ENCODE measurements around the gene KRT1. TPM values are rescaled to one million over a fixed set of nuclear protein-coding genes. Genes with fewer than 3 reads are reported as not detected.

KRT1 gene
- total RNA-seq, 3 donors from 2014 or later = not detected

GRCh38 chr12:52660934-52661499, 19.2 kb downstream of the KRT1 start:
- Histone ChIP-seq H3K36me3 (no peaks in the 10 kb centered on the region), H3K9me3 (no peaks in the 10 kb centered on the region), H3K27me3 (peaks cover 0 to 4% of the 10 kb centered on the region in 2 donors), H3K27ac (no peak overlapping the region), H3K4me3 (no peak overlapping the region), H3K4me1 (no peaks in the 10 kb centered on the region)
- TF ChIP-seq POLR2A (IDR thresholded peaks at IDR 0.05) (no peak), CTCF (IDR thresholded peaks at IDR 0.05) (no peak), POLR2AphosphoS5 (IDR thresholded peaks at IDR 0.05) (no peak)
- DNase-seq (ENCODE audit: low spot score in 2 of 2) = no peak
- intact Hi-C loops (cut with DNase I; ENCODE audit: low total_unique reads) = no loop called here

- no peaks in the 10 kb centered on the region for H3K9me3 ChIP-seq
- DNase-seq (ENCODE audit: low spot score in 2 of 2) = peak in 1 of 2 donors; percentile 3
- H3K27me3 ChIP-seq = peaks cover 0 to 4% of the 10 kb centered on the region in 2 donors
- H3K4me1 ChIP-seq = no peaks in the 10 kb centered on the region
- H3K4me3 ChIP-seq = no peak overlapping the region
- no peaks in the 10 kb centered on the region for H3K36me3 ChIP-seq
- intact Hi-C loops (cut with DNase I; ENCODE audit: low total_unique reads) = no loop called here
- no peak overlapping the region for H3K27ac ChIP-seq
- no peak for TF ChIP-seq CTCF (IDR thresholded peaks at IDR 0.05)
- TF ChIP-seq POLR2A (IDR thresholded peaks at IDR 0.05) = no peak
- no peak for TF ChIP-seq POLR2AphosphoS5 (IDR thresholded peaks at IDR 0.05)
Measured at GRCh38 chr12:52659951-52660350, 20.3 kb downstream of the KRT1 start.

- no peak overlapping the region for H3K4me3 ChIP-seq
- H3K9me3 ChIP-seq = no peaks in the 10 kb centered on the region
- no peak overlapping the region for H3K27ac ChIP-seq
- intact Hi-C loops (cut with DNase I; ENCODE audit: low total_unique reads) = no loop called here
- DNase-seq (ENCODE audit: low spot score in 2 of 2) = peak in 1 of 2 donors; percentile 7
- H3K36me3 ChIP-seq = no peaks in the 10 kb centered on the region
- H3K27me3 ChIP-seq = peaks cover 0 to 4% of the 10 kb centered on the region in 2 donors
- H3K4me1 ChIP-seq = no peaks in the 10 kb centered on the region
- TF ChIP-seq POLR2A (IDR thresholded peaks at IDR 0.05) (no peak), CTCF (IDR thresholded peaks at IDR 0.05) (no peak), POLR2AphosphoS5 (IDR thresholded peaks at IDR 0.05) (no peak)
Measured at GRCh38 chr12:52659395-52659794, 20.8 kb downstream of the KRT1 start.

- no peak overlapping the region for H3K4me3 ChIP-seq
- peaks cover 0 to 4% of the 10 kb centered on the region in 2 donors for H3K27me3 ChIP-seq
- H3K4me1 ChIP-seq = no peaks in the 10 kb centered on the region
- no peaks in the 10 kb centered on the region for H3K9me3 ChIP-seq
- no peak for TF ChIP-seq CTCF (IDR thresholded peaks at IDR 0.05)
- no peak for TF ChIP-seq POLR2AphosphoS5 (IDR thresholded peaks at IDR 0.05)
- TF ChIP-seq POLR2A (IDR thresholded peaks at IDR 0.05) = no peak
- DNase-seq (ENCODE audit: low spot score in 2 of 2) = peak in 1 of 2 donors; percentile 11
- intact Hi-C loops (cut with DNase I; ENCODE audit: low total_unique reads) = no loop called here
- H3K27ac ChIP-seq = no peak overlapping the region
- no peaks in the 10 kb centered on the region for H3K36me3 ChIP-seq
Measured at GRCh38 chr12:52658196-52658595, 22.0 kb downstream of the KRT1 start.

- peak in 1 of 2 donors; percentile 9 for DNase-seq (ENCODE audit: low spot score in 2 of 2)
- Histone ChIP-seq H3K4me3 (no peak overlapping the region), H3K27me3 (peaks cover 0 to 4% of the 10 kb centered on the region in 2 donors), H3K4me1 (no peaks in the 10 kb centered on the region), H3K27ac (no peak overlapping the region), H3K36me3 (no peaks in the 10 kb centered on the region), H3K9me3 (no peaks in the 10 kb centered on the region)
- TF ChIP-seq POLR2AphosphoS5 (IDR thresholded peaks at IDR 0.05) = no peak
- intact Hi-C loops (cut with DNase I; ENCODE audit: low total_unique reads) = no loop called here
Measured at GRCh38 chr12:52657250-52657902, 22.8 kb downstream of the KRT1 start.
